HG03520 (cell line): ENCODE measurements around the gene WDR46.

ENCODE experiments used
- ATAC-seq: cut with Tn5 transposase; IDR thresholded peaks from one replicate; pipeline ENCODE4 v1.9.1; 2021; ENCODE audit warnings: mild to moderate bottlenecking, moderate library complexity; ENCODE audit not compliant: unreplicated experiment

Gene WDR46, protein sequence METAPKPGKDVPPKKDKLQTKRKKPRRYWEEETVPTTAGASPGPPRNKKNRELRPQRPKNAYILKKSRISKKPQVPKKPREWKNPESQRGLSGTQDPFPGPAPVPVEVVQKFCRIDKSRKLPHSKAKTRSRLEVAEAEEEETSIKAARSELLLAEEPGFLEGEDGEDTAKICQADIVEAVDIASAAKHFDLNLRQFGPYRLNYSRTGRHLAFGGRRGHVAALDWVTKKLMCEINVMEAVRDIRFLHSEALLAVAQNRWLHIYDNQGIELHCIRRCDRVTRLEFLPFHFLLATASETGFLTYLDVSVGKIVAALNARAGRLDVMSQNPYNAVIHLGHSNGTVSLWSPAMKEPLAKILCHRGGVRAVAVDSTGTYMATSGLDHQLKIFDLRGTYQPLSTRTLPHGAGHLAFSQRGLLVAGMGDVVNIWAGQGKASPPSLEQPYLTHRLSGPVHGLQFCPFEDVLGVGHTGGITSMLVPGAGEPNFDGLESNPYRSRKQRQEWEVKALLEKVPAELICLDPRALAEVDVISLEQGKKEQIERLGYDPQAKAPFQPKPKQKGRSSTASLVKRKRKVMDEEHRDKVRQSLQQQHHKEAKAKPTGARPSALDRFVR

GRCh38 chr6:33288921-33289783 is at the start of gene WDR46, which contains the start of gene PFDN6:
TSS of gene WDR46 (minus strand) at chr6:33289239. CDS start at chr6:33289170, 69 bp downstream.
TSS of gene PFDN6 (plus strand) at chr6:33289601. CDS start at chr6:33289857, 256 bp downstream.
- no peak for ATAC-seq

DNA sequence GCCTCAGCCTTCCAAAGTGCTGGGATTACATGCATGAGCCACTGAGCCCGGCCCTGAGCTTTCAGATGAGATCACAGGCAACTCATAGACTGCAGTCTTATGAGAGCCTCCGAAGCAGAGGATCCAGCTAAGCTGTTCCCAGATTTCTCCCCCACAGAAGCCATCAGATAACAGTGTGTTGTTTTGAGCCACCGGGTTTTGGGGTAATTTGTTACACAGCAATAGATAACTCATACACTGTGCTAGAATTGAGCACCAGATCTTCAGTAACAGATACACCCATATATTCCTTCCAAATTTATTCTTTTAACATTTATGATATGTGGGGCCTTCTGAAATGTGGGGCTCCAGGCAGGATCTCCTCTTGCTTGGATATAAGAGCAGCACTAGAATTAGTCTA is 47.5 kb upstream of the WDR46 start:
- ATAC-seq = no peak

- no peak for ATAC-seq
These were observed 46.9 kb upstream of the WDR46 start for GRCh38 chr6:33335916-33336315.

GRCh38 chr6:33333666-33334065 is 44.6 kb upstream of the WDR46 start:
- no peak for ATAC-seq

- ATAC-seq = no peak
These were observed 41.7 kb upstream of the WDR46 start for GRCh38 chr6:33330736-33331135.

- ATAC-seq = no peak
These were observed 40.0 kb upstream of the WDR46 start for GRCh38 chr6:33329058-33329457.

GRCh38 chr6:33324125-33324524 is 35.1 kb upstream of the WDR46 start:
- no peak for ATAC-seq

- no peak for ATAC-seq
These were observed 34.5 kb upstream of the WDR46 start for GRCh38 chr6:33323623-33323948.

DNA sequence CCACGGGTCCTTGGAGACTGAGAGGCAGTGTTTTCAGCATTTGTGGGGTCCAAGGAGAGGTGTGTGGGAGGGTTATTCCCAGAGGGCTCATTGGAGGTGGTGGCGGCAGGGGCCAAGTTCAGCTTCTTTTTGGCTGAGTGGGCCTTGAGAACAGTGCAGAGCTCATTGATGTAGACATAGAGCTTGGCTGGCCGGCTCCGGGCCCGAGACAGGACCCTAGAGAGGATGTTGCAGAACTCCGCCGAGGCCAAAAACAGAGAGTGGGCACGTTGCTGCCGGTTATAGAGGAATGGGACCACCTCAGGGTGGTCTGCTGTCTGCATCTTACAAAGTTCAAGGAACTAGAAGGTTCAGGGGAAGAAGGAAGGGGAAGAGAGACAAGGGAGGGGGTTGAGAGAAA is 32.2 kb upstream of the WDR46 start:
- no peak for ATAC-seq

DNA sequence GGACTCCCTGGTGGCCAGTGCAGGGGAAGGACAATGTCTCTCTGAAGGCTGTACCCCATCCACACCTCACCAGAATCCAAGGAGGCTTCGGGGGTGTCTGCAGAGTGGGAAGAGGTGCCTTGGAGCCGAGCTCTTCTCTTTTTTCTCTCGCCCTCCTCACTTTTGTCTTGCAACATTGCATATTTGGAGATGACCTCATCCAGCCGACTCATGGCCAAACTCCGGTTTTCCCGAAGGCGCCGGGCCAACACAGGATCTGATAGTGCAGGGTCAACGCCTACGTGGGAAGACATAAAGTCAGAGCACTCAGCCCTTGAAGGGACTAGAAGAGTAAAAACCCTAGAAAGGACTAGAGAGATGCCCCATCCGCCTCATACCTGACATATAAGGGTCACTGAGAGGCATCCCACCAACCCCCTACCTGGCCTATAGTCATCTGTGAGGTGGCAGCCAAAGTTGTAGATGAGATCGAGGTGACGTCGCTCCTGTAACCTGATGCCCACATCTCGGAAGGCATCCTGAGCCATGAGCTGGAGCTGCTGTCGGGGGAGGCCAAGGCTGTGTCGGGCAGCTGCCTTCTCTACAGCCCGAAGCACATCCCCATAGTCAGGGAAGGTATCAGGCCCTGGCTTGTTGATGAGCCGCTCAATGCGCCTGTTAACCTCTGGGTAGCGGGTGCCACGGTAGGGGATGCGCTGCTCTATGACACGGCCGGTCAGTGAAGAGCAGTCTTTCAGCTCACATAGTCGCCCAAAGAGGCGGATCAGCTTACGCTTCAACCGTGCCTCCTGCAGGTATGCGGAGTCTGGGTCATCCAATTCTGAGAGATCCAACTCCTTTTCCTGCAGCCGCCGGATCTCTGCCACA is 31.5 kb upstream of the WDR46 start:
- ATAC-seq = no peak

DNA sequence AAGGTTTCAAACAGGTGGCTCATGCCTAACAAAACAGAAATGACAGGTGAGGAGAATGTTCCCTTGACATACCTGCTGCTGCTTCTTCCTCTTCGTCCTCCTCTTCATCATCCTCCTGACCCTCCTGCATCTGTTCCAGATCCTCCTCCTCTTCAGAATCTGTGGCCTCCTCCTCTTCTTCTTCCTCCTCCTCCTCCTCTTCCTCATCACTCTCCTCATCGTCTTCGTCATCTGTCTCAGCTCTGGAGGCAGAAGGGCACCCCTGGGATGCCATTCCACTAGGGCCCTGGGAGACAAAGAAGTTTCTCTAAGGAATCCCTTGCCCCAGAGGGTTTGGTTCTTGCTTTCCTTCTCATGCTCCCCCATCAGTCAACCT is 30.9 kb upstream of the WDR46 start:
- ATAC-seq = no peak

DNA sequence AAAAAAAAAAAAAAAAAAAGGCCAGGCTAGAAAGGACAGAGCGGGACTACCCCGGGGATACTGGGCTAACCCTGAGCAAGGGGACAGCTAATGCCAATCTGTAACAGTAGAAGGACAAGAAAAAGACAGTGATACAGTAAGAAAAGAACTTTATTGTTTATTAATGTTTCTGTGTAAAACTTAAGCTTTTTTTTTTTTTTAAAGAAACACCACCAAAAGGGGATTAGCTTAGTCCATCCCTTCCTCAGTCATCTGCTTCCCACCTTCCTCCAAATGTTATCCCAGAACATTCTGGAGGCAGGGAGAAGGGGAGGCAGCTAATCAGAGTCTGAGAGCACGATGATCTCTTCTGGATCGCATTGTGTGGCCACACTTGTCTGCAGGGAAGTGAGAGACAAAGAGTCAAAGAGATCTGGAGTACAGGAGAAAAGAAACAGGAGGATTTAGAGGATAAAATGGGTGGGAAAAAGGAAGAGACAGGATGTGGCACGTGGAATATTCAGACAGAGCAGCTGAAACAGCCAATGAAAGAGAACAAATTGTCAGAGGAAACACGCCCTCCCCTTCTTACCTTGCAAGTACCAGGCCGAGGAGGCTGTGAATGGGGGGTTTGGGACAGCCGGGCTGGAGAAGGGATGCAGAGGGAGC is 29.5 kb upstream of the WDR46 start:
- no peak for ATAC-seq

DNA sequence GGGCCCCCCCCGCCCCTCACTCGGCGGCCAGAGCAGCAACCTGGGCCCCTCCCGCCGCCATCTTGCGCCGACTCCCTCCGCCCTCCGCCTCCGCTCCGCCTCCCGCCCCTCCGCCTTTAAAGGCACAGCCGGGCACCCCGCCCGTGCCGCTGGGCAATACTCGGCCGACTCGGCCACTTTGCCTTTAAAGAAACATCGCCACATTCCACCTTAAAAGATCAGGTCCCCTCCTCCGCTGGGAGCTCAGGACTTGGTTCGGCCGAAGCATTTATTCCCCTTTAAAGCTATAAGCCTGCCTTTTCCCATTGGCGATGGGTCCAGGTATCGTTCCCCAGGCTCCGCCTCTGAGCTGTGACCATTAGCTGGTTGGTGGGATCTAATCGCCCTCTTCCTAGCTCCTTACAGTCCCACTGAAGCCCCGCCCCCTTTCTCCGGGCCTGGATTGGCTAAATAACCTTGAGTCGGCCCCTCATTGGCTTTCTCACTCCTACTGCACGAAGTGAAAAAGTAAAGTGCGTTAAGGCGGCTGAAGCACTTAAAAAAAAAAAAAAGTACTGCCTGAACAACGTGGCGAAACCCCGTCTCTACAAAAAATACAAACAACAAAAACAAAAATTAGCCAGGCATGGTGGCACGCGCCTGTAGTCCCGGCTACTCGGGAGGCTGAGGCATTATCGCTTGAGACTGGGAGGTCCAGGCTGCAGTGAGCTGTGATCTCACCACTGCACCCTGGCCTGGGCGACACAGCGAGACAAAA is 28.8 kb upstream of the WDR46 start, which contains the start of gene ZBTB22:
TSS of gene ZBTB22 (minus strand) at position 76 of the 757 bp plus-strand sequence. CDS start 828 bp downstream, outside the sequence.
- peak; percentile 36 for ATAC-seq

- no peak for ATAC-seq
These were observed 28.3 kb upstream of the WDR46 start for GRCh38 chr6:33317419-33317668.

- ATAC-seq = no peak
These were observed 27.8 kb upstream of the WDR46 start for GRCh38 chr6:33316603-33317418.

- ATAC-seq = no peak
These were observed 27.0 kb upstream of the WDR46 start for GRCh38 chr6:33315793-33316602.

DNA sequence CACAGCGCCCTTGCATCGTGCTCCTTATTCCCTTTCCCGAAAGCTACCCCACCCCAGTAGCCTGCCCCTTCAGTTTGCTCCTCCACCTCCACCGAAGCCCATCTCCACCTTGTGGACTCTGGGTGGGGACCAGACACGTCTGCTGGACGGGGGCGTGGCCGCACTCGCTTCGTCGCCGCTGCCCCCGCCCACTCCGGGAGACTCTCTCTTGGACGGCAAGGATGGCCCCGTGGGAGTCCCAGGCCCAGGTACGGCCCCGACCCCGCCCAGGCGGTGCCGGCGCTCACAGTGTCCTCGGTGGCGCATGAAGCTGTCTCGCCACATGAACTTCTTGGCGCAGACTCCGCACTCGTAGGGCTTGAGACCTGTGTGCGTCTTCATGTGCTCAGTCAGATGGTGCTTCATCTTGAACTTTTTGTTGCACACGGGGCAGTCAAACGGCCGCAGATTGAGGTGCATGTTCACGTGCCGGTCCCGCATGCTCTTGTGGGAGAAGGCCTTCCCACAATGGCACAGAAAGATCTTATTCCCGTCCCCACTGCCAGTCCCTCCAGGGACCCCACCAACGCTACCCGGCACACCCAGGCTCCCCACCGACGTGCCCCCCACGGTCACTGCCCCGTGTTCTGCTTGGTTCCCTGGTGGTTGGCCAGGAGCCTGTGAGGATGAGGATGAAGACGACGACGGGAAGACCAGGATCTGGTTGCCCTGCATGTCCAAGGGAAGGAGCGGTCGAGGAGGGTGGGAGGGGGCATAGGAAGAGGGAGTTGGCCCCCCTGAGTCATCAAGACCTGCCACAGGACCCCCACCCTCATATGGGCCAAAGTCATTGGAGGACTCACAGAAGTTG is 26.1 kb upstream of the WDR46 start:
- ATAC-seq = no peak
